Activated CD4-positive, alpha-beta T cell treated with anti-CD3 and anti-CD28 coated beads, Interleukin-2, amount 50 U/mL, for 4 hours (primary cell): ENCODE data around the gene NDEL1.
A peak's percentile ranks its signal among the peaks of the same experiment; 100 is the strongest.
"Not testable (repeated sequence)": the region's sequence is repeated elsewhere in the genome, so short reads cannot be mapped to it uniquely, and the experiment has no call there.

ENCODE experiments used
- DNase-seq, 2 experiments: peaks; one replicate each; pipeline ENCODE4 v3.0.0-alpha.2; 2020

The NDEL1 gene

GRCh38 chr17:8435245-8436168 is at the start of gene NDEL1:
Gene NDEL1, plus strand, starts transcription at chr17:8435884. Its CDS starts 8,388 bp downstream, at chr17:8444272.
- DNase-seq, result peak; percentile 98 to 99

- no peak for DNase-seq
Measured at GRCh38 chr17:8386841-8387240, 48.8 kb upstream of the NDEL1 start.

- DNase-seq, result no peak
Measured at GRCh38 chr17:8387914-8388651, 47.6 kb upstream of the NDEL1 start.

GRCh38 chr17:8391711-8392110 is 44.0 kb upstream of the NDEL1 start:
- DNase-seq, result no peak

GRCh38 chr17:8392274-8392673 is 43.4 kb upstream of the NDEL1 start:
- no peak for DNase-seq

- DNase-seq, result no peak
Measured at GRCh38 chr17:8392674-8393469, 42.8 kb upstream of the NDEL1 start.

- DNase-seq, result peak in 1 of 2 experiments; percentile 11
Measured at GRCh38 chr17:8393470-8394231, 42.0 kb upstream of the NDEL1 start.

- DNase-seq, result not testable (repeated sequence)
Measured at GRCh38 chr17:8394497-8394896, 41.2 kb upstream of the NDEL1 start.

GRCh38 chr17:8397636-8398035 is 38.0 kb upstream of the NDEL1 start, which contains the start of gene RNF222:
Gene RNF222, minus strand, starts transcription at chr17:8397827. Its CDS starts 4,366 bp downstream, at chr17:8393461.
- DNase-seq, result no peak

GRCh38 chr17:8398980-8399379 is 36.7 kb upstream of the NDEL1 start:
- no peak for DNase-seq

GRCh38 chr17:8401107-8401506 is 34.6 kb upstream of the NDEL1 start:
- no peak for DNase-seq

GRCh38 chr17:8402921-8403536 is 32.7 kb upstream of the NDEL1 start:
- no peak for DNase-seq

- DNase-seq, result no peak
Measured at GRCh38 chr17:8405499-8406016, 30.1 kb upstream of the NDEL1 start.

GRCh38 chr17:8406174-8406573 is 29.5 kb upstream of the NDEL1 start:
- DNase-seq, result no peak

GRCh38 chr17:8408371-8408770 is 27.3 kb upstream of the NDEL1 start:
- DNase-seq, result no peak

GRCh38 chr17:8409966-8410882 is 25.5 kb upstream of the NDEL1 start:
- DNase-seq, result peak; percentile 71 to 75

GRCh38 chr17:8410883-8411238 is 24.8 kb upstream of the NDEL1 start:
- no peak for DNase-seq

GRCh38 chr17:8412089-8412488 is 23.6 kb upstream of the NDEL1 start:
- DNase-seq, result no peak

- DNase-seq, result no peak
Measured at GRCh38 chr17:8413328-8413727, 22.4 kb upstream of the NDEL1 start.

GRCh38 chr17:8413938-8414337 is 21.7 kb upstream of the NDEL1 start:
- DNase-seq, result no peak
